ENCODE results near the gene FOXE1. TPM values are rescaled to one million over a fixed set of nuclear protein-coding genes. Genes with fewer than 3 reads are reported as not detected.

Gene FOXE1
- total RNA-seq, 4 donors from 2014 or later, result not detected

GRCh38 chr9:97811533-97812246 lies 41.3 kb upstream of the FOXE1 start:
- TF ChIP-seq CTCF (IDR thresholded peaks at IDR 0.05), result no peak
- DNase-seq (ENCODE audit: low spot score), result no peak
- ATAC-seq (ENCODE audit: low FRiP score), result no peak

GRCh38 chr9:97812247-97812543 lies 40.8 kb upstream of the FOXE1 start:
- DNase-seq (ENCODE audit: low spot score) (no peak), ATAC-seq (ENCODE audit: low FRiP score) (no peak)
- no peak for TF ChIP-seq CTCF (IDR thresholded peaks at IDR 0.05)

- no peak for TF ChIP-seq CTCF (IDR thresholded peaks at IDR 0.05)
- DNase-seq (ENCODE audit: low spot score) (no peak), ATAC-seq (ENCODE audit: low FRiP score) (no peak)
Measured at GRCh38 chr9:97813072-97813471, 40.0 kb upstream of the FOXE1 start.

GRCh38 chr9:97819735-97820134 lies 33.3 kb upstream of the FOXE1 start:
- DNase-seq (ENCODE audit: low spot score), result no peak

GRCh38 chr9:97820373-97820772 lies 32.7 kb upstream of the FOXE1 start:
- TF ChIP-seq CTCF (IDR thresholded peaks at IDR 0.05), result no peak
- no peak for ATAC-seq (ENCODE audit: low FRiP score)

More at GRCh38 chr9:97819735-97820134, 33.3 kb upstream of the FOXE1 start:
- no peak for TF ChIP-seq CTCF (IDR thresholded peaks at IDR 0.05)
- ATAC-seq (ENCODE audit: low FRiP score), result no peak

GRCh38 chr9:97830884-97831829 lies 21.9 kb upstream of the FOXE1 start:
- DNase-seq (ENCODE audit: low spot score), result no peak
- TF ChIP-seq CTCF (IDR thresholded peaks at IDR 0.05), result no peak
- ATAC-seq (ENCODE audit: low FRiP score), result no peak

More at GRCh38 chr9:97820373-97820772, 32.7 kb upstream of the FOXE1 start:
- DNase-seq (ENCODE audit: low spot score), result no peak
